Erythroblast (primary cell): Measurements from ENCODE around the gene CACNA1A.

Experiments
- GATA1 ChIP-seq: IDR thresholded peaks from 2 replicates; pipeline ENCODE4 v1.6.1; 2011; ENCODE audit warnings: low read depth, mild to moderate bottlenecking, control low read depth, low read length, moderate library complexity
- POLR2A ChIP-seq: IDR thresholded peaks from 2 replicates; pipeline ENCODE4 v1.6.1; 2011; ENCODE audit warnings: mild to moderate bottlenecking, low read length

DNA sequence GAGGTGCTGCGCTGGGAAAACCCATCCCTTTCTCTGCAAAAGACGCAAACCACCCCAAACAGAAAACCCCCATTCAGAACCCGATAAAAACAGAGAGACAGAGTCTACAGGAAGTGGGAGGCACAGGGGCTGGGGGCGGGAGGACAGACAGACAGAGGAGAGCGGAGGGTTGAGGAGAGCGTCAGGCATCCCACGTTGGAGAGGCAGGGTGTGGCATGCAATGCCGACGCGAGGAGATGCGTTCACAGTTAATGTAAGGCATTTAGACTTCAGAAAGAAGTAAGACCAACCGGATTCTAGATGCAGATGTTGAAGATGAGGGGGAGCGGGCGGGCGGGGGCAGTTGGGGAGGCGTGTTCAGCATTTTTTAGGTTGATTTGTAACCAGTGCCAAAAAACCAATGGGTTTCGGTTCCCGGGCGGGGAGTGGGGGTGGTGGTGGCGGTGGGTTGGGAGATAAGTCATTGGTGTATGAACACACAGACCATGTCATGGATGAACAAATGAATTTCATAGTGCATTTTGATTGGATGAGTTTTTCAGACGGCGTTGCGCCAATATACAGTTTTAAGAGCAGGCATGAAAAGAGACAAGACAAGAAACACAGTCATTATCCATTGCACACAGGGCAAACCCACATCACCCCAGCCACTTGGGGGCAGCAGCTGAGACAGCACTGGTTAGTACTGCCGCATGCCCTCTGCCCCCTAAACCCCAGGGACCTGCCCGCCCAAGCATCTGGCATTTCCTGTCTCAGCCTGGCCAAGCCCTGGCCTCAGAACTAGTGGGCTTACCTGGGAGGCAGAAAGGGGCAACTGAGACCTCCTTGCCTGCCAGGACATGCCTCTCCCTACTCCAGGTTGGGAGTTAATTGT, 264.8 kb downstream of the CACNA1A start:
- TF ChIP-seq POLR2A = no peak
- no peak for TF ChIP-seq GATA1
